Panc1 (cell line): ENCODE results near the gene GPR18.

Experiments
- CTCF ChIP-seq: fragments of 450-650 bp; IDR thresholded peaks from 2 replicates; pipeline ENCODE4 v1.5.1; 2017; ENCODE audit warnings: mild to moderate bottlenecking
- POLR2AphosphoS5 ChIP-seq: IDR thresholded peaks from 2 replicates; pipeline ENCODE4 v1.6.1; 2012; ENCODE audit warnings: mild to moderate bottlenecking, low read depth, low read length, moderate library complexity
- REST ChIP-seq, 2 experiments: IDR thresholded peaks; 2 replicates each; pipeline ENCODE4 v1.6.1; 2011 to 2012; ENCODE audit warnings: low read depth in 2 of 2, control low read depth in 1 of 2, low read length in 1 of 2, mild to moderate bottlenecking in 1 of 2, moderate library complexity in 1 of 2; ENCODE audit not compliant: insufficient read depth in 1 of 2
- TCF7L2 ChIP-seq: IDR thresholded peaks from 2 replicates; pipeline ENCODE4 v1.6.1; 2011; ENCODE audit warnings: mild to moderate bottlenecking, low read depth, low read length, inconsistent platforms

- TF ChIP-seq CTCF (no peak), POLR2AphosphoS5 (no peak), TCF7L2 (no peak), REST (IDR thresholded peaks at IDR 0.05; ENCODE audit: insufficient read depth in 1 of 2, low read depth in 2 of 2, low read length in 1 of 2) (no peak)
Measured at GRCh38 chr13:99221567-99222239, 36.5 kb downstream of the GPR18 start.
